ENCODE results near the gene SEMA3B.
"Not testable (repeated sequence)": the region's sequence is repeated elsewhere in the genome, so short reads cannot be mapped to it uniquely, and the experiment has no call there.

The SEMA3B gene

DNA sequence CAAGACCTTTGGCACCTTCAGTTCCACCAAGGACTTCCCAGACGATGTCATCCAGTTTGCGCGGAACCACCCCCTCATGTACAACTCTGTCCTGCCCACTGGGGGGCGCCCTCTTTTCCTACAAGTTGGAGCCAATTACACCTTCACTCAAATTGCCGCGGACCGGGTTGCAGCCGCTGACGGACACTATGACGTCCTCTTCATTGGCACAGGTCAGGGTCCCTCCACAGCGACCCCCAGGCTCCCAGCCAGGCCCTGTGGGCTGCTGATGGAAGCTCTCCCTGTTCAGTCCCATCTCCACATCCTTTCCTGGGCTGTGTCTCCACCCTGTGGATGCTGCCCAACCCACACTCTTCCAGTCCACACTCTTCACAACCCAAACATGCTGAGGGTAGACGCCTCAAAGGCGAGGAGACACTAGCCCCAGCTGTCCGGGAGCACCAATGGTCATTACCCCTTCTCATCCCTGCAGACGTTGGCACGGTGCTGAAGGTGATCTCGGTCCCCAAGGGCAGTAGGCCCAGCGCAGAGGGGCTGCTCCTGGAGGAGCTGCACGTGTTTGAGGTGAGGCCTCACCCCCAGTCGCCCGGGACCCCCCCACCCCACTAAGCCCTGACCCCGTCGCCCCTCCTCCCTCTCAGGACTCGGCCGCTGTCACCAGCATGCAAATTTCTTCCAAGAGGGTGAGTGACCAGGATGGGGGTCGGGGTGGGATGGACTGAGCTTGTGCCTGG, 5.6 kb downstream of the SEMA3B start:
- DNase-seq, result peak; percentile 31

GRCh38 chr3:50275141-50275995, 6.4 kb downstream of the SEMA3B start:
- DNase-seq, result no peak

- DNase-seq, result no peak
Observed at GRCh38 chr3:50275996-50276761, 7.2 kb downstream of the SEMA3B start.

GRCh38 chr3:50276762-50277101, 7.8 kb downstream of the SEMA3B start:
- DNase-seq, result no peak

DNA sequence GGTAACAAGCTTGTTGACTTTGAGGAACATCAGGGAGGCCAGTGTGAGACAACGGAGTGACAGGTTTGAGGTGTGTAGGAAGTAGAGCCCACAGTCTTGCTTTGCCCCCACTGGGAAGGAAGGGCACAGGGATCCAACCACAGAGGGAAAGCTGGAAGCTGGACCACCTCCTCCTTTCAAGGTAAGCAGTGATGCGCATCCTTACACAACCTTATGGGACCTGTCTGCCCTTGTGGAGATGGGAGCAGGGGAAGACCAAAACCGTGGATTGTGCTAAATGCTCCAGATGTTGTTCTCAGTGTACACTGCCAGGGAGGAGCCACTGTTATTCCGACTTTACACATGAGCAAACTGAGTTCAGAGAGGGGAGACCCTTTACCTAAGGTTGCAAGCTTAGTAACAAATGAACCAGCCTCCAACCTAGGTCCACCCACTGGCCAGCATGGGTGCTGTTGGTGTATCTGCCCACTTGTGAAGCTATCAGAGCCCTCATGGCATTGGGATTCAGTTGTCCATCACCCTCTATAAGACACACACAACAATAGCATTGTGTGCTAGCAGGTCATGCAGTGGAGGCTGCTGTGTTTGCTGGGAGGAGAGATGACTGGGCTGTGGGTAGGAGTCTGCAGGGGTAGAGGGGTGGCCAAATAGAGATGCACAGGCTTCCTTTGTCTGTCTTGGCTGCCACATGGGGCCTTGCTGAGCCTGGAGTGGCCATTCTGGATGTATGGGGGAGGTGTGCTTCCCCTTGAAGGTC, 9.4 kb downstream of the SEMA3B start:
- no peak for DNase-seq

GRCh38 chr3:50278880-50279224, 9.9 kb downstream of the SEMA3B start, which contains the start of gene LSMEM2:
Gene LSMEM2 (plus strand): TSS chr3:50279087. CDS start chr3:50279114, 27 bp downstream.
- no peak for DNase-seq

DNA sequence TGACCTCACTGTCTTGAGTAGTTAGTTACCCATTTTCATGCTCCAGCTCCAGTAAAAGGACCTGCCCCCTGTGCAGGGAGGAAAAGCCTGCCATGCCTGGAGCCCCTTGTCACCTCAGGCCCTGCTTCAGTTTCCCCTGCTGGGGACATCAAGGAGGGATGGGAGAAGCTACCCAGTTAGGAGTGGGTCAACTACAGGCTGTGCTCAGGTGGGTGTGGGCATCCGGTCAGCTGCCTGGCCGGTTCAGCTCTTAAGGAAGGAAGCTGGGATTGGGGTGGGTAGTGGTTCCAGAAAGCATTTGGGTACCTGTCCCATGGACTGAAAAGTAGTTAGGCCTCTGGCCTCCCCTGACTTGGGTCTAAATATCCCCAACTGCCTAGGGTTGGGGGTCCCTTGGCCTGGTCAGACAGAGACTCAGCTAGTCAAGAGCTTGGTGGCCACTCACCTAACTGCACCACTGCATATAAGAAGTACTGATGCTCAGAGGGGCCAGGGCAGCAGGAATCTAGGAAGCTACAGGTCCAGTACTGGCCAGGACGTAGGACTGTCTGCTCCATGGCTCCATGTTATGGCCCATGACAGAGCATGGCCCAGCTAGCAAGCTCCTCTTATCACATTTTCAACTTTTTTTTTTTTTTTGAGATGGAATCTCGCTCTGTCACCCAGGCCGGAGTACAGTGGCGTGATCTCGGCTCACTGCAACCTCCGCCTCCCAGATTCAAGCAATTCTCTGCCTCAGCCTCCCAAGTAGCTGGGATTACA, 10.5 kb downstream of the SEMA3B start:
- DNase-seq, result no peak

- DNase-seq, result not testable (repeated sequence)
Observed at GRCh38 chr3:50284121-50284520, 15.2 kb downstream of the SEMA3B start.

DNA sequence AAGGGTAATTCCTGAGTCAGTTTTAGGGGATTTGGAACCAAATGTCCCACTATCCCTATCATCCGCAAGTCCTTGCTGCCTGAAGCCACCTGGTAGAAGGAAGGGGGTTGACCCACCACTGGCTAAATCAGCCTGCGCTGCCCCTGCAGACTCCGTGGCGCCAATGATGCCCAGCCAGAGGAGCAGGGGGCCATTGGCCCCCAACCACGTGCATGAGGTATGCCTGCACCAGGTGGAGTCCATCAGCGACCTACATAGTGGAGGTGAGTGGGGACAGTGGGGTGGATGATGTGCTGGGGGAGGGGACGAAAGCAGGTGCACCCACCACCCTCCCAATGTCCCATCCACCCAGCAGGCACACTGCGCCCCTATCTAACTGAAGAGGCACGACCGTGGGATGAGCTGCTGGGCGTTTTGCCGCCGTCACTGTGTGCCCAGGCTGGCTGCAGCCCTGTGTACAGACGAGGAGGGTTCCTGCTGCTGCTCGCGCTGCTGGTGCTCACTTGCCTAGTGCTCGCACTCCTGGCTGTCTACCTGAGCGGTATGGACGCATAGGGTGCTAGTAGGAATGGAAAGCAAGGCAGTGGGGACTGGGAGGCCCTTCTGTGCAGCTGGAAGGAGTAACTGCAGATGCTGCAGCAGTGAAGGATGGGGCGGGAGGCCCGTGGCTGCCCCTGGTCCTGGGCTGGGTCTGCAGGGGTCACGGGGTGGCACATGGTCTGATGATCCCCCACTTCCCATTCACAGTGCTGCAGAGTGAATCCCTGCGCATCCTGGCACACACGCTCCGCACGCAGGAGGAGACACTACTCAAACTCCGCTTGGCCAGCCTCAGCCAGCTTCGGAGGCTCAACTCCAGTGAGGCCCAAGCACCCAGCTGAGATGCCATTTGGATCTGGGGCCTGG, 17.6 kb downstream of the SEMA3B start:
- no peak for DNase-seq

DNA sequence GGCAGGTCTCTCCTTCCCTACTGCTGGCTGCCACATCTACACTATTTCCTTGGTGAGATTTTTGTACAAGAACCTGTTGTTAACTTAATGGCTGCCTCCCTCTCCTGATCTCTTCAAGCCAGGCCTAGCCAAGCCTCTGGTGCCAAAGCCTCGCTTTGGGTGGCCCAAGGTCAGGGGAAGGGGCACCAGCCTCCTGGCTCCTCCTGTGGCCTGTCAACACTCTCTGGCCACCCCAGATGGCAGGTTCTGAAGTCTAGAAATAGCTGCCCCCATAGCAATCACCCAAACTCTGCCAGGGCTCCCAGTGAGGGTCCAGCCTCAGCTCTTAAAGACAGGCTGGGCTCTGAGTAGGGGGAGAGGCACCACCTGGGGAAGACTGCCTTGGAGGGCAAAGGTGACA, 18.3 kb downstream of the SEMA3B start:
- DNase-seq, result no peak

DNA sequence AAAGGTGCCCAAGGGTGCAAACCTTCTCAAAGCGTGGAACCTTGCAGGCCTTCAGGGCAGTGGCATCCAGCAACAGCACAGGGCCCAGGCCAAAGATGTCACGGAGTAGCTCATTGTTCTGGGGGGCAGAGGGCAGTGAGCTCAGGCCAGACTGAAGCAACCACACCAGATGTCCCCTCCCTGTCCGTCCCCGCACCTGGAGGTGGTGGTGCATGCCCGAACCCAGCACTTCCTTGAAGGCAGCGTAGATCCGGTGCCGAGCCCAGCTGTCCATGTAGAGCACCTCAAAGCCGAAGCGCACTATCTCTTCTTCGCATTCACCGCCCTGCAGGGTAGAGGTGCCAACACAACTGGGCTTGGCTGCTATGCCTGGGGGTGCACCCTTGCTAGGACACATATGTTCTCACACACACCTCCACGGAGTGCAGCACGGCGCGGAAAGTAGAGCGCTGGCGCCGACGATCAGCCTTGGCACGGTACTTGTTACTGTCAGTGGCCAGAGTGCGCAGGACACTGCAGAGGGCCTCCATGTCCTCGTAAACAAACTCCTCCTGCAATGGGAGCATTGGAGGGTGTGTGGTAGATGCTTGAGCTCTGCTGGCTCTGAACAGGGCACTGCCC, 19.6 kb downstream of the SEMA3B start:
- DNase-seq, result no peak

DNA sequence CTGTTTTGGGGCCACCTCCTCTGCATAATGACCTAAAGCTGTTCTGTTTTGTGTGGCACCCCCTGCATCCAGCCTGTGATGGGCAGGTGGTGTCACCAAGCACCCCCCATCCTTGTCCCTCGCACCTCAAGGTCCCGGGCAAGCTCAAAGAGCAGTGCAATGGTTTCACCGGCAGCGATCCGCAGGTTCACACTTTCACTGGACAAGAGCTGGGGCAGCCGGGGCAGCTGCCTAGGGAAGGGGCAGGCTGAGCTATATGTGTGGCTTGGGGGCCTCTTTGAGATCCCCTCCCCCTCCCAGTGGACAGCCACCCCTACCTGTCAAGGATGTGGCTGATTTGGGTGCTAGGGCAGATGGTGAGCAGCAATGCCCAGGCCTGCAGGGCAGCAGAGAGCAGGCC, 20.2 kb downstream of the SEMA3B start:
- DNase-seq, result no peak

DNA sequence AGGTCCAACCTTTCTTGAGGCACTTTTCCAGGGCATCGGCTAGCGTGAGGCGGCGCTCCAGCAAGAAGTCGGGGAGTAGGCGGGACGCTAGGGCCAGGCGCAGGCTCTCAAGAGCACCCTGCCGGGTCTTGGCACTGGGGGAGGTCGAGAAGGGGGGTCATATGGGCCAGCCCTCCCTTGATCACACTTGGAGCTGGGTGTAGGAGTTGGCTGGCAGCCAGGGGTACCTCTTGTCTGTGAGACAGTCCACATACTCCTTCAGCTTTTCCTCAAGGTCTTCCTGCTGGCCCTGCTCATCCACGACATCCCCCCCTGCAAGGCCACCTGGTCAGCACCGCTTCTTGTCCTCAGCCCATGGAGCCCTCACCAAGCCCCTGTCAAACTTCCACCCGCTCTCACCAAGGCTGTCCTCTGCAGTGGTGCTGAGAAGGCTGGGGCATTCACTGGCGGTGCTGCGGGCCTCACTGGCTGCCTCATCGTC, 21.3 kb downstream of the SEMA3B start:
- no peak for DNase-seq

- peak; percentile 83 for DNase-seq
Observed at GRCh38 chr3:50292159-50293078, 23.5 kb downstream of the SEMA3B start, which contains the start of gene IFRD2. Gene IFRD2 (minus strand): TSS chr3:50292429. CDS start chr3:50292274, 155 bp downstream.

- no peak for DNase-seq
Observed at GRCh38 chr3:50293079-50293801, 24.3 kb downstream of the SEMA3B start.

- no peak for DNase-seq
Observed at GRCh38 chr3:50294089-50294488, 25.1 kb downstream of the SEMA3B start.

DNA sequence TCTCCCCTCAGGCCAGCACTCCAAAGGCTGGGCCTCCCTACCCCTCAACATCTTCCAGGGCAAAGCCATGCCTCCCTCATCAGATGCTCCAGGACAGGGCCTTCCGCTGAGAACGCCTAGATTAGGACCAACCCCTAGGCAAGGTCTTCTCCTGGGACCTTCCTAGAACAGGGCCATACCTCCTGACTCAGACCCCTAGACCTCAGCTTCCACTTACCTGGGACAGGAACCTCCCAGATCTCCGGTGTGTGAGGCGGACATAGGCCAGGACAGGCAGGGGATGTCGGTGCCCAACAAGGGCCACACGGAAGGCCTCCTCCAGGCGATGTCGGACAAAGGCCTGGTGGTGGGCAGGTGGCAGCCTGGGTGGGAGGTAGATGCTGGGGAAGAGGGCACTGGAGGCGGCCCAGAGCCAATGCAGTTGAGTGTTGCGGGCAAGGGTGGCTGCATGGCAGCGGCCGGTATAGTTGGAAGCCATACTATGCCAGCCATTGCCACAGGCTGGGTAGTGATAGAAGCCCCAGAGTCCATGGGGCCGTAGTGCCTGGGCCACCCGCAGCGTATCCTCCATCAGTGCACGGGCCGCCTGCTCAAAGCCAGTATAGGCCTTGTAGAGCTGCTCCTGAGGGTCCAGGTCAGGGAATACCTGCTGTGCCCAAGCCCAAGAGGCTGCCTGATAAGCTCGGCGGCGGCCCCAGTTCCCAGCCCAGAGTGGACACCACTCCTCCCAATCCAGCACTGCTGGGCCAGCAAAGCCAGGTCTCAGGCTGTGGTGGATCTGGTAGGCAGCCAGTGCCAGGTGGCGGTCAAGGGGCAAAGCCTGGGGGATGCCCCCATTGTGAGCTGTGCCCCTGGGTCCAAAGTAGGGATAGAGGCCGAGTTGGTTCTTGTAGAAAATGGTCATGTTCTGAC, 25.8 kb downstream of the SEMA3B start:
- DNase-seq, result no peak
